Mesendoderm (in vitro differentiated cells): ENCODE results near the gene MKKS.

Experiments used
- DNase-seq: peaks from one replicate; pipeline ENCODE4 v3.0.0; 2013
- H2AK5ac ChIP-seq: 2 replicates; pipeline ENCODE4 v1.6.1; 2013; ENCODE audit warnings: low read length, inconsistent platforms
- H2BK120ac ChIP-seq: 2 replicates; pipeline ENCODE4 v1.6.1; 2013; ENCODE audit warnings: low read depth, mild to moderate bottlenecking, low read length, moderate library complexity, mixed read lengths
- H2BK15ac ChIP-seq: replicated peaks from 2 replicates; pipeline ENCODE4 v1.6.1; 2013; ENCODE audit warnings: low read depth, mild to moderate bottlenecking, moderate library complexity
- H2BK5ac ChIP-seq: 2 replicates; pipeline ENCODE4 v1.6.1; 2013; ENCODE audit warnings: low read length, inconsistent platforms
- H3K18ac ChIP-seq: 2 replicates; pipeline ENCODE4 v1.6.1; 2013; ENCODE audit warnings: mild to moderate bottlenecking, low read length, mixed read lengths
- H3K23ac ChIP-seq: one replicate; pipeline ENCODE4 v1.6.1; 2013; ENCODE audit warnings: low read length
- H3K27ac ChIP-seq: 2 replicates; pipeline ENCODE4 v1.5.1; 2013; ENCODE audit warnings: low read depth, mild to moderate bottlenecking, inconsistent platforms, low read length, moderate library complexity
- H3K27me3 ChIP-seq: 2 replicates; pipeline ENCODE4 v1.6.1; 2013; ENCODE audit warnings: low read length, control low read depth, mild to moderate bottlenecking, inconsistent platforms; ENCODE audit not compliant: insufficient read depth, poor library complexity
- H3K36me3 ChIP-seq: 2 replicates; pipeline ENCODE4 v1.6.1; 2013; ENCODE audit warnings: low read length, inconsistent platforms; ENCODE audit not compliant: control insufficient read depth, insufficient read depth
- H3K4ac ChIP-seq: one replicate; pipeline ENCODE4 v1.6.1; 2013; ENCODE audit warnings: low read depth, mild to moderate bottlenecking, low read length, moderate library complexity
- H3K4me1 ChIP-seq: 2 replicates; pipeline ENCODE4 v1.6.1; 2013; ENCODE audit warnings: low read depth, low read length, inconsistent platforms; ENCODE audit not compliant: control insufficient read depth
- H3K4me2 ChIP-seq: 2 replicates; pipeline ENCODE4 v1.6.1; 2013; ENCODE audit warnings: low read length
- H3K4me3 ChIP-seq: 2 replicates; pipeline ENCODE4 v1.5.1; 2013; ENCODE audit warnings: mild to moderate bottlenecking, low read length
- H3K56ac ChIP-seq: one replicate; pipeline ENCODE4 v1.6.1; 2013; ENCODE audit warnings: low read length
- H3K79me1 ChIP-seq: 2 replicates; pipeline ENCODE4 v1.6.1; 2013; ENCODE audit warnings: low read length, inconsistent platforms
- H3K79me2 ChIP-seq: 2 replicates; pipeline ENCODE4 v1.6.1; 2013; ENCODE audit warnings: mild to moderate bottlenecking, low read length; ENCODE audit not compliant: control insufficient read depth, insufficient read depth
- H3K9ac ChIP-seq: 2 replicates; pipeline ENCODE4 v1.6.1; 2013; ENCODE audit warnings: low read length, inconsistent platforms
- H4K5ac ChIP-seq: one replicate; pipeline ENCODE4 v1.6.1; 2013; ENCODE audit warnings: low read length
- H4K8ac ChIP-seq: one replicate; pipeline ENCODE4 v1.6.1; 2013; ENCODE audit warnings: low read depth, mild to moderate bottlenecking, control low read depth, low read length, moderate library complexity
- WGBS: extraction: QIAGEN DNeasy Blood & Tissue Kit; methylation state at CpG from one replicate; pipeline ENCODE4 v1.1.7; 2013; ENCODE audit warnings: low lambda C conversion rate, missing lambda C conversion rate; ENCODE audit not compliant: insufficient coverage; ENCODE audit errors: extremely low coverage; 5-methylcytosine and 5-hydroxymethylcytosine counted together

MKKS gene

DNA sequence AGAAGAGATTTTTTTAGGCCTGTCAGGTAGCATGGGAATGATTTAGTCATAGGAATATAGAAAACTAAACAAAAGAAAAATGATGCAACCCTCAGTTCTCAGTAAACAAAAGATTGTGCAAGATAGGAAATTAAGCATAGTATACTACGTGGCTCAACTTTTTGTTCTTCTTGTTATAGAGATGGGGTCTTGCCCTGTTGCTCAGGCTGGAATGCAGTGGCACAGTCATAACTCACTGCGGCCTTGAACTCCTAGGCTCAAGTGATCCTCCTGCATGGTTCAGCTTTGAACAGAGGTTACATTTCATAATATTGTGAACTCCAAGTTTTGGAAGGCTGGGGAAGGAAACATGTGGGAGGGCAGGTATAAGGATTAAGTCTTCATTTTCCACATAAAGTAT lies 29.6 kb upstream of the MKKS start:
- no CpG with 5 or more reads among the region's 2 CpGs for WGBS
- Histone ChIP-seq H3K56ac (no peak overlapping the region), H2BK120ac (no peak overlapping the region)

GRCh38 chr20:10462516-10462915 lies 28.5 kb upstream of the MKKS start:
- H2AK5ac ChIP-seq, result no peak overlapping the region
- no peak overlapping the region for H2BK5ac ChIP-seq
- no peak overlapping the region for H3K4ac ChIP-seq
- peaks cover 6% of the 10 kb centered on the region for H3K79me1 ChIP-seq
- H3K36me3 ChIP-seq, result no peaks in the 10 kb centered on the region
- no peak overlapping the region for H4K5ac ChIP-seq
- no peaks in the 10 kb centered on the region for H3K27me3 ChIP-seq
- H3K4me3 ChIP-seq, result no peak overlapping the region
- H3K56ac ChIP-seq, result no peak overlapping the region
- H3K27ac ChIP-seq, result no peak overlapping the region
- peaks cover 3% of the 10 kb centered on the region for H3K4me1 ChIP-seq
- H3K18ac ChIP-seq, result no peak overlapping the region
- H3K23ac ChIP-seq, result no peak overlapping the region
- no peak overlapping the region for H3K9ac ChIP-seq
- no peak overlapping the region for H2BK120ac ChIP-seq
- no peaks in the 10 kb centered on the region for H3K79me2 ChIP-seq
- H4K8ac ChIP-seq, result no peak overlapping the region
- H3K4me2 ChIP-seq, result no peak overlapping the region
- H2BK15ac ChIP-seq, result no peak overlapping the region
- no peak for DNase-seq

More for the DNA sequence above, 29.6 kb upstream of the MKKS start:
- no peak overlapping the region for H4K5ac ChIP-seq
- H3K27ac ChIP-seq, result no peak overlapping the region
- H3K23ac ChIP-seq, result no peak overlapping the region
- H3K27me3 ChIP-seq, result no peaks in the 10 kb centered on the region
- H3K36me3 ChIP-seq, result no peaks in the 10 kb centered on the region
- peaks cover 5% of the 10 kb centered on the region for H3K79me1 ChIP-seq
- H4K8ac ChIP-seq, result no peak overlapping the region
- DNase-seq, result no peak
- no peak overlapping the region for H2AK5ac ChIP-seq
- H3K18ac ChIP-seq, result no peak overlapping the region
- H3K4me1 ChIP-seq, result peaks cover 8% of the 10 kb centered on the region
- no peak overlapping the region for H3K4me2 ChIP-seq
- no peaks in the 10 kb centered on the region for H3K79me2 ChIP-seq
- no peak overlapping the region for H3K4ac ChIP-seq
- no peak overlapping the region for H3K4me3 ChIP-seq
- no peak overlapping the region for H3K9ac ChIP-seq
- no peak overlapping the region for H2BK5ac ChIP-seq
- H2BK15ac ChIP-seq, result no peak overlapping the region

GRCh38 chr20:10461495-10461894 lies 27.5 kb upstream of the MKKS start:
- H3K9ac ChIP-seq, result no peak overlapping the region
- H4K8ac ChIP-seq, result no peak overlapping the region
- H3K4ac ChIP-seq, result no peak overlapping the region
- no peak overlapping the region for H2BK15ac ChIP-seq
- H3K4me1 ChIP-seq, result peaks cover 3% of the 10 kb centered on the region
- H3K18ac ChIP-seq, result no peak overlapping the region
- no peak overlapping the region for H2BK120ac ChIP-seq
- H4K5ac ChIP-seq, result no peak overlapping the region
- H3K4me2 ChIP-seq, result no peak overlapping the region
- DNase-seq, result no peak
- no peak overlapping the region for H3K4me3 ChIP-seq
- H2BK5ac ChIP-seq, result no peak overlapping the region
- H3K79me1 ChIP-seq, result peaks cover 6% of the 10 kb centered on the region
- H3K27me3 ChIP-seq, result no peaks in the 10 kb centered on the region
- WGBS, result no CpG with 5 or more reads among the region's 2 CpGs
- H3K27ac ChIP-seq, result no peak overlapping the region
- H3K56ac ChIP-seq, result no peak overlapping the region
- no peaks in the 10 kb centered on the region for H3K36me3 ChIP-seq
- no peaks in the 10 kb centered on the region for H3K79me2 ChIP-seq
- H3K23ac ChIP-seq, result no peak overlapping the region
- H2AK5ac ChIP-seq, result no peak overlapping the region

DNA sequence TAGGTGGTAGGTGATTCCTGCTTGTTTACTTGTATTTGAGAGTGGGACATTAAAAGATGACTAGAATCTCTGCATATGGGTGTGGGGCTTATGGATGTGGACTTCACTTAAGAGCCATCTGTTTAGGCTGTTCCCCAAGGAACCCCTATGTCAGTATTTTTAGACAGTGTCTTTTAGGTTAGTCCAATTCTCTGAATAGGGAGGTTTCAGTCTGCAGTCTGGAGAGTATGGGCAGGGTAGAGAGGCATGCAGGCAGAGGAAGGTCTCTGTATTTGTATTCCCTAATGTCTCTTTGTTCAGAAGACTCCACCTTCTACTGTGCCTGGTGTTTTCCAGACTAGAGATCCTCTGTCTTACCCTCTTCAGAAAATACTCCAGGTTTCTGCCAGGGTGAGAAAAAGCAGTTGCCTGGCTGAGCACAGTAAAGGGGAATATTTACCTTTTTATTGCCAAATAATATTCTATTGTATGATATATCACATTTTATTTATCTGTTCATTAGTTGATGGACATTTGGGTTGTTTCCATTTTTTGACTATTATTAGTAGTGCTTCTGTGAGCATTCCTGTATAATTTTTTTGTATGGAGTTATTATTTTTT lies 20.2 kb upstream of the MKKS start:
- Histone ChIP-seq H3K4ac (peak overlapping the region; percentile 37), H3K4me1 (no peaks in the 10 kb centered on the region), H3K56ac (no peak overlapping the region), H3K23ac (no peak overlapping the region), H3K79me1 (peaks cover 1% of the 10 kb centered on the region), H3K18ac (peak overlapping the region; percentile 75), H3K9ac (no peak overlapping the region), H4K8ac (no peak overlapping the region), H3K4me3 (no peak overlapping the region), H2AK5ac (no peak overlapping the region), H3K27ac (no peak overlapping the region), H3K79me2 (no peaks in the 10 kb centered on the region), H4K5ac (no peak overlapping the region), H3K36me3 (no peaks in the 10 kb centered on the region), H3K27me3 (no peaks in the 10 kb centered on the region), H3K4me2 (no peak overlapping the region), H2BK5ac (no peak overlapping the region), H2BK120ac (no peak overlapping the region), H2BK15ac (no peak overlapping the region)
- DNase-seq, result no peak

GRCh38 chr20:10453241-10453640 lies 19.2 kb upstream of the MKKS start:
- Histone ChIP-seq H3K4ac (no peak overlapping the region), H3K23ac (no peak overlapping the region), H3K27ac (no peak overlapping the region), H2BK120ac (no peak overlapping the region), H3K4me3 (no peak overlapping the region), H3K36me3 (no peaks in the 10 kb centered on the region), H3K4me1 (no peaks in the 10 kb centered on the region), H3K79me1 (no peaks in the 10 kb centered on the region), H3K18ac (no peak overlapping the region), H3K56ac (no peak overlapping the region), H2BK15ac (no peak overlapping the region), H4K5ac (no peak overlapping the region), H3K4me2 (no peak overlapping the region), H4K8ac (no peak overlapping the region), H3K79me2 (no peaks in the 10 kb centered on the region), H3K27me3 (no peaks in the 10 kb centered on the region), H2AK5ac (no peak overlapping the region), H3K9ac (no peak overlapping the region), H2BK5ac (no peak overlapping the region)
- DNase-seq, result no peak
- no CpG with 5 or more reads among the region's 5 CpGs for WGBS

DNA sequence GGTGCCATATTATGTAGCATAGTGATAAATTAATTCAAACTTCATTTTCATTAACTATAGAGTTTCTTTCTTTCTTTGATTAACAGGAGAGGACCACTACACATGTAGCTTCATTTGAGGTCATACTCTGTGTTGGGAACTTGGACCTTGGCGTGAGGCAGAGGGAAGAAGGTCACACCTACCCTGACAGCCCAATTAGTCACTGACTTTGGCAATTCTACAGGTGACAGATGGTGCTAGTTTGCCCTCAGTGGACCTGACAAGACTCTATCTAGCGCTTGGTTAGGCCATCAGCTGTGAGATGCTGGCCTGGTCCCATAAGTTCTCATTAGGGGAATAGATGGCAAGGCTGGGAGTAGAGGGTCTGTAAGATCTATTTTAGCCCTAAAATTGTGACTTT lies 15.2 kb upstream of the MKKS start:
- H2BK5ac ChIP-seq, result no peak overlapping the region
- peaks cover 2% of the 10 kb centered on the region for H3K79me1 ChIP-seq
- WGBS, result no CpG with 5 or more reads among the region's 2 CpGs

More for the DNA sequence above, 15.2 kb upstream of the MKKS start:
- H4K5ac ChIP-seq, result no peak overlapping the region
- no peak overlapping the region for H3K23ac ChIP-seq
- H3K79me2 ChIP-seq, result no peaks in the 10 kb centered on the region
- H2BK120ac ChIP-seq, result no peak overlapping the region
- no peak overlapping the region for H3K4ac ChIP-seq
- no peaks in the 10 kb centered on the region for H3K27me3 ChIP-seq
- H3K56ac ChIP-seq, result no peak overlapping the region
- H3K36me3 ChIP-seq, result no peaks in the 10 kb centered on the region
- no peak overlapping the region for H3K27ac ChIP-seq
- no peak overlapping the region for H3K4me3 ChIP-seq
- no peak overlapping the region for H3K4me2 ChIP-seq
- H3K18ac ChIP-seq, result no peak overlapping the region
- no peak overlapping the region for H4K8ac ChIP-seq
- no peak for DNase-seq
- no peak overlapping the region for H2AK5ac ChIP-seq
- H3K4me1 ChIP-seq, result no peaks in the 10 kb centered on the region
- no peak overlapping the region for H3K9ac ChIP-seq
- H2BK15ac ChIP-seq, result no peak overlapping the region
